A549 (cell line): Measurements from ENCODE around the gene TIE1.

Experiments used
- HMGXB4 ChIP-seq: fragments of 250-450 bp; sonication (Bioruptor Pico); IDR thresholded peaks from 2 replicates; pipeline ENCODE4 v1.5.0; 2021; ENCODE audit warnings: mild to moderate bottlenecking, moderate library complexity, borderline replicate concordance
- MYC ChIP-seq: IDR thresholded peaks from 2 replicates; pipeline ENCODE4 v1.6.1; 2012; ENCODE audit warnings: mild to moderate bottlenecking, inconsistent platforms, low read length, improper control_type of control experiment, borderline replicate concordance
- POLR2A ChIP-seq: IDR thresholded peaks from 2 replicates; pipeline ENCODE4 v1.6.1; 2012; ENCODE audit warnings: mild to moderate bottlenecking, low read length
- RFX5 ChIP-seq: fragments of 450-650 bp; IDR thresholded peaks from 2 replicates; pipeline ENCODE4 v1.7.1; 2014; ENCODE audit warnings: antibody characterized with exemption, mild to moderate bottlenecking, moderate library complexity
- TF ChIP-seq, protein P1 (sequence below): fragments of >200 bp; sonication (Bioruptor Twin); formaldehyde crosslinking; IDR thresholded peaks from 3 replicates; pipeline ENCODE4 v1.5.1; 2016
- TF ChIP-seq, protein P2 (sequence below): fragments of 200-600 bp; sonication (generic); IDR thresholded peaks from 2 replicates; pipeline ENCODE4 v1.6.1; 2016; ENCODE audit warnings: antibody characterized with exemption, mild to moderate bottlenecking, moderate library complexity

DNA sequence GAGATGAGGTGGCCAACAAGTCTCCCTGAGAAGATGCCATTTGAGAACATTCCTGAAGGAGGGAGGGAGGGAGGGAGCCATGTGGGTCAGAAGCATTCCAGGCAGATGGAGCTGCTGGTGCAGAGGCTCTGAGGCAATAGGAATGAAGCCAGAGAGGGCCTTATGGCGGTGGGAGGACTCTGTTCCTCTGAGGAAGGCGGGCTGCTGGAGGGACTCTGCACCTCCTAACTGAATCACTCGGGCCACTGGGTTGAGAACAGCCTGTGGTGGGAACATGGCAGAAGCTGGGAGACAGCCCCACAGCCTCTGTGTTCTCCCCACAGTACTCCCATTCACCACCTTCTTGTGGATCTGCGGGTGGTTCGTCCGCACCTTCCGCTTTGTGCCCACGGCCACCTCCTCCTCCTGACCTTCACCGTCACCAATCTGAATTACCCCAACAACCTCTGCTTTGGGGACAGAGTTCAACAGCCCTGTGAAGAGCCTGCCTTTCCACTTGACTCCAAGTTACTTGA lies 33.4 kb upstream of the TIE1 start:
- TF ChIP-seq, protein P1, sequence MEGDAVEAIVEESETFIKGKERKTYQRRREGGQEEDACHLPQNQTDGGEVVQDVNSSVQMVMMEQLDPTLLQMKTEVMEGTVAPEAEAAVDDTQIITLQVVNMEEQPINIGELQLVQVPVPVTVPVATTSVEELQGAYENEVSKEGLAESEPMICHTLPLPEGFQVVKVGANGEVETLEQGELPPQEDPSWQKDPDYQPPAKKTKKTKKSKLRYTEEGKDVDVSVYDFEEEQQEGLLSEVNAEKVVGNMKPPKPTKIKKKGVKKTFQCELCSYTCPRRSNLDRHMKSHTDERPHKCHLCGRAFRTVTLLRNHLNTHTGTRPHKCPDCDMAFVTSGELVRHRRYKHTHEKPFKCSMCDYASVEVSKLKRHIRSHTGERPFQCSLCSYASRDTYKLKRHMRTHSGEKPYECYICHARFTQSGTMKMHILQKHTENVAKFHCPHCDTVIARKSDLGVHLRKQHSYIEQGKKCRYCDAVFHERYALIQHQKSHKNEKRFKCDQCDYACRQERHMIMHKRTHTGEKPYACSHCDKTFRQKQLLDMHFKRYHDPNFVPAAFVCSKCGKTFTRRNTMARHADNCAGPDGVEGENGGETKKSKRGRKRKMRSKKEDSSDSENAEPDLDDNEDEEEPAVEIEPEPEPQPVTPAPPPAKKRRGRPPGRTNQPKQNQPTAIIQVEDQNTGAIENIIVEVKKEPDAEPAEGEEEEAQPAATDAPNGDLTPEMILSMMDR, result no peak
- TF ChIP-seq HMGXB4 (CRISPR knock-in tag) (no peak), RFX5 (no peak), MYC (no peak), POLR2A (no peak)
- TF ChIP-seq, protein P2, sequence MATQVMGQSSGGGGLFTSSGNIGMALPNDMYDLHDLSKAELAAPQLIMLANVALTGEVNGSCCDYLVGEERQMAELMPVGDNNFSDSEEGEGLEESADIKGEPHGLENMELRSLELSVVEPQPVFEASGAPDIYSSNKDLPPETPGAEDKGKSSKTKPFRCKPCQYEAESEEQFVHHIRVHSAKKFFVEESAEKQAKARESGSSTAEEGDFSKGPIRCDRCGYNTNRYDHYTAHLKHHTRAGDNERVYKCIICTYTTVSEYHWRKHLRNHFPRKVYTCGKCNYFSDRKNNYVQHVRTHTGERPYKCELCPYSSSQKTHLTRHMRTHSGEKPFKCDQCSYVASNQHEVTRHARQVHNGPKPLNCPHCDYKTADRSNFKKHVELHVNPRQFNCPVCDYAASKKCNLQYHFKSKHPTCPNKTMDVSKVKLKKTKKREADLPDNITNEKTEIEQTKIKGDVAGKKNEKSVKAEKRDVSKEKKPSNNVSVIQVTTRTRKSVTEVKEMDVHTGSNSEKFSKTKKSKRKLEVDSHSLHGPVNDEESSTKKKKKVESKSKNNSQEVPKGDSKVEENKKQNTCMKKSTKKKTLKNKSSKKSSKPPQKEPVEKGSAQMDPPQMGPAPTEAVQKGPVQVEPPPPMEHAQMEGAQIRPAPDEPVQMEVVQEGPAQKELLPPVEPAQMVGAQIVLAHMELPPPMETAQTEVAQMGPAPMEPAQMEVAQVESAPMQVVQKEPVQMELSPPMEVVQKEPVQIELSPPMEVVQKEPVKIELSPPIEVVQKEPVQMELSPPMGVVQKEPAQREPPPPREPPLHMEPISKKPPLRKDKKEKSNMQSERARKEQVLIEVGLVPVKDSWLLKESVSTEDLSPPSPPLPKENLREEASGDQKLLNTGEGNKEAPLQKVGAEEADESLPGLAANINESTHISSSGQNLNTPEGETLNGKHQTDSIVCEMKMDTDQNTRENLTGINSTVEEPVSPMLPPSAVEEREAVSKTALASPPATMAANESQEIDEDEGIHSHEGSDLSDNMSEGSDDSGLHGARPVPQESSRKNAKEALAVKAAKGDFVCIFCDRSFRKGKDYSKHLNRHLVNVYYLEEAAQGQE, result no peak
